Measurements from ENCODE around the gene ZRANB2. TPM values are rescaled to one million over a fixed set of nuclear protein-coding genes. Genes with fewer than 3 reads are reported as not detected.

The ZRANB2 gene
- total and polyA plus RNA-seq, 10 of the 15 experiments (the other 5 are each of a cell fraction or from before 2014, with no cell fraction given), result 68.4 to 189 (median 138) TPM

- Histone ChIP-seq H3K79me2 (ENCODE audit: control insufficient read depth, insufficient read depth, low read length) (no peaks in the 10 kb centered on the region), H3K27ac (ENCODE audit: control insufficient read depth, insufficient read depth) (no peak overlapping the region), H3K9me3 (replicated peaks; ENCODE audit: control insufficient read depth, insufficient read depth, low read length) (no peaks in the 10 kb centered on the region), H3K4me3 (no peak overlapping the region), H4K20me1 (ENCODE audit: control insufficient read depth, insufficient read depth) (no peaks in the 10 kb centered on the region), H3K4me2 (ENCODE audit: control insufficient read depth, insufficient read depth) (no peak overlapping the region), H3K4me1 (ENCODE audit: control insufficient read depth, insufficient read depth, low read length) (no peaks in the 10 kb centered on the region), H3K9ac (ENCODE audit: control insufficient read depth, insufficient read depth, low read length) (no peak overlapping the region), H3K27me3 (replicated peaks in 1 of 2; ENCODE audit: control insufficient read depth in 2 of 2, insufficient read depth in 2 of 2, low read length in 1 of 2) (no peaks in the 10 kb centered on the region; a peak in 1 of 4 replicates), H3K36me3 (ENCODE audit: control insufficient read depth in 2 of 2, insufficient read depth in 2 of 2, low read length in 1 of 2) (no peaks in the 10 kb centered on the region), H2AFZ (ENCODE audit: control insufficient read depth, low read depth, low read length) (no peak overlapping the region)
- TF ChIP-seq IKZF1 (conservative IDR thresholded peaks at IDR 0.05) (no peak), IKZF2 (IDR thresholded peaks at IDR 0.05) (no peak)
- TF ChIP-seq, protein P1, sequence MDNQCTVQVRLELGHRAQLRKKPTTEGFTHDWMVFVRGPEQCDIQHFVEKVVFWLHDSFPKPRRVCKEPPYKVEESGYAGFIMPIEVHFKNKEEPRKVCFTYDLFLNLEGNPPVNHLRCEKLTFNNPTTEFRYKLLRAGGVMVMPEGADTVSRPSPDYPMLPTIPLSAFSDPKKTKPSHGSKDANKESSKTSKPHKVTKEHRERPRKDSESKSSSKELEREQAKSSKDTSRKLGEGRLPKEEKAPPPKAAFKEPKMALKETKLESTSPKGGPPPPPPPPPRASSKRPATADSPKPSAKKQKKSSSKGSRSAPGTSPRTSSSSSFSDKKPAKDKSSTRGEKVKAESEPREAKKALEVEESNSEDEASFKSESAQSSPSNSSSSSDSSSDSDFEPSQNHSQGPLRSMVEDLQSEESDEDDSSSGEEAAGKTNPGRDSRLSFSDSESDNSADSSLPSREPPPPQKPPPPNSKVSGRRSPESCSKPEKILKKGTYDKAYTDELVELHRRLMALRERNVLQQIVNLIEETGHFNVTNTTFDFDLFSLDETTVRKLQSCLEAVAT (IDR thresholded peaks at IDR 0.05), result no peak
- TF ChIP-seq, protein P2, sequence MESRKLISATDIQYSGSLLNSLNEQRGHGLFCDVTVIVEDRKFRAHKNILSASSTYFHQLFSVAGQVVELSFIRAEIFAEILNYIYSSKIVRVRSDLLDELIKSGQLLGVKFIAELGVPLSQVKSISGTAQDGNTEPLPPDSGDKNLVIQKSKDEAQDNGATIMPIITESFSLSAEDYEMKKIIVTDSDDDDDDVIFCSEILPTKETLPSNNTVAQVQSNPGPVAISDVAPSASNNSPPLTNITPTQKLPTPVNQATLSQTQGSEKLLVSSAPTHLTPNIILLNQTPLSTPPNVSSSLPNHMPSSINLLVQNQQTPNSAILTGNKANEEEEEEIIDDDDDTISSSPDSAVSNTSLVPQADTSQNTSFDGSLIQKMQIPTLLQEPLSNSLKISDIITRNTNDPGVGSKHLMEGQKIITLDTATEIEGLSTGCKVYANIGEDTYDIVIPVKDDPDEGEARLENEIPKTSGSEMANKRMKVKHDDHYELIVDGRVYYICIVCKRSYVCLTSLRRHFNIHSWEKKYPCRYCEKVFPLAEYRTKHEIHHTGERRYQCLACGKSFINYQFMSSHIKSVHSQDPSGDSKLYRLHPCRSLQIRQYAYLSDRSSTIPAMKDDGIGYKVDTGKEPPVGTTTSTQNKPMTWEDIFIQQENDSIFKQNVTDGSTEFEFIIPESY (IDR thresholded peaks at IDR 0.05), result no peak
- ATAC-seq, result no peak
- DNase-seq (ENCODE audit: low read depth, low spot score), result no peak
- in situ Hi-C loops (cut with MboI) (no loop called here), intact Hi-C loops (cut with micrococcal nuclease; ENCODE audit: unreplicated experiment) (no loop called here)
- ChIA-PET CTCF (no interaction called here), SMC1A (ENCODE audit: uncharacterized antibody, unreplicated experiment) (interaction anchor here (0.9 kb wide), 1 partner anchor 9 kb away, joined by 3 read pairs; no protein-coding TSS in a partner anchor), RAD21 (ENCODE audit: unreplicated experiment) (no interaction called here), POLR2A (no interaction called here)
- no peak for FAIRE-seq
- no TSS peak for BruUV-seq (replicated peaks)
- 0% methylated on average over 4 of the region's 4 CpGs for WGBS (ENCODE audit: insufficient coverage, insufficient replicate concordance, low lambda C conversion rate, missing lambda C conversion rate)
Observed at GRCh38 chr1:71023515-71023914, 57.3 kb downstream of the ZRANB2 start.

All from GM12878 (cell line).